ACHN (cell line): ENCODE results near the gene FSCN2.
"Not testable (repeated sequence)": the region's sequence is repeated elsewhere in the genome, so short reads cannot be mapped to it uniquely, and the experiment has no call there.

ENCODE experiments used
- DNase-seq: peaks from one replicate; pipeline ENCODE4 v3.0.0-alpha.2; 2015
- in situ Hi-C: cut with HindIII; loops from 2 replicates; pipeline ENCODE4 v1.10.0; 2017; ENCODE audit warnings: low sequenced_read_pairs, low pct_ligation_motif_present, low pct_unique_long_range_greater_than_20kb

FSCN2 gene

GRCh38 chr17:81582341-81582740 lies 54.2 kb downstream of the FSCN2 start:
- no peak for DNase-seq
- in situ Hi-C loops: no loop called here

- in situ Hi-C loops: no loop called here
- DNase-seq: no peak
Measured at GRCh38 chr17:81582749-81583148, 54.6 kb downstream of the FSCN2 start.

GRCh38 chr17:81583589-81584342 lies 55.6 kb downstream of the FSCN2 start:
- DNase-seq: no peak
- in situ Hi-C loops: no loop called here

GRCh38 chr17:81584771-81585170 lies 56.6 kb downstream of the FSCN2 start:
- DNase-seq, in situ Hi-C loops: not testable (repeated sequence)

GRCh38 chr17:81586096-81586495 lies 57.9 kb downstream of the FSCN2 start:
- in situ Hi-C loops: no loop called here
- DNase-seq: no peak
